Mucosa of descending colon (tissue), 3 donors: ENCODE measurements around the gene CFAP43. TPM values are rescaled to one million over a fixed set of nuclear protein-coding genes. Genes with fewer than 3 reads are reported as not detected.

Experiments
- ATAC-seq: fragments of 200-7000 bp; cut with Tn5 transposase; one replicate; pipeline ENCODE4 v1.9.1; 2020; ENCODE audit warnings: mild to moderate bottlenecking, moderate library complexity
- DNase-seq, 3 donors: peaks; one replicate each; pipeline ENCODE4 v3.0.0-alpha.2; 2020
- H3K36me3 ChIP-seq: fragments of 200-600 bp; one replicate; pipeline ENCODE4 v1.8.0; 2021; ENCODE audit warnings: low read depth, mild to moderate bottlenecking
- H3K4me1 ChIP-seq: fragments of 200-600 bp; one replicate; pipeline ENCODE4 v1.8.0; 2021; ENCODE audit warnings: low read depth, mild to moderate bottlenecking
- H3K4me3 ChIP-seq: fragments of 200-600 bp; one replicate; pipeline ENCODE4 v1.8.0; 2021; ENCODE audit warnings: mild to moderate bottlenecking
- H3K9me3 ChIP-seq: fragments of 200-600 bp; one replicate; pipeline ENCODE4 v1.8.0; 2021; ENCODE audit warnings: mild to moderate bottlenecking
- CTCF ChIP-seq: fragments of 200-600 bp; IDR thresholded peaks from one replicate; pipeline ENCODE4 v1.8.0; 2022; ENCODE audit warnings: antibody characterized with exemption, mild to moderate bottlenecking
- intact Hi-C, 2 donors: fragments of 100-400 bp; cut with DNase I in 1 of 2; cut with micrococcal nuclease in 1 of 2; formaldehyde crosslinking; loops; one replicate each; pipeline versions ENCODE4 v1.11.0 to v1.11.1; 2022; cut with DNase I, micrococcal nuclease
- total RNA-seq, 3 donors: library from RNA; stranded (reverse); fragmentation: NEBNext Ultra II Directional in 2 of 3; extraction: Animal tissue kit (Norgen Biotek cat#: 25700) in 2 of 3; gene quantifications; one replicate each; pipeline versions ENCODE4 v1.2.1 to v1.2.4, GENCODE V29; 2021 to 2023
- donor health status: DM: no; HTN: no; CAD: no; lungs with moderate emphysema.
- donor health status: DM: no; HTN: no; CAD: no.
- donor health status: DM: no; HTN: yes; CAD: no.

CFAP43 gene
- total RNA-seq, 3 donors from 2014 or later: 0.22 to 0.58 (median 0.32) TPM

GRCh38 chr10:104230490-104230889 lies 1.7 kb downstream of the CFAP43 start:
- Histone ChIP-seq H3K9me3 (no peaks in the 10 kb centered on the region), H3K4me1 (no peaks in the 10 kb centered on the region), H3K36me3 (no peaks in the 10 kb centered on the region), H3K4me3 (no peak overlapping the region)
- ATAC-seq (no peak), DNase-seq (no peak)
- no peak for TF ChIP-seq CTCF
- intact Hi-C loops: no loop called here

- ATAC-seq: no peak
- intact Hi-C loops: no loop called here
- no peak for TF ChIP-seq CTCF
- Histone ChIP-seq H3K9me3 (no peaks in the 10 kb centered on the region), H3K4me1 (no peaks in the 10 kb centered on the region), H3K4me3 (no peak overlapping the region), H3K36me3 (no peaks in the 10 kb centered on the region)
- no peak for DNase-seq
Measured at GRCh38 chr10:104223304-104223703, 8.9 kb downstream of the CFAP43 start.

- intact Hi-C loops: no loop called here
- peak in 1 of 3 donors; percentile 15 for DNase-seq
- Histone ChIP-seq H3K4me3 (no peak overlapping the region), H3K36me3 (no peaks in the 10 kb centered on the region), H3K4me1 (no peaks in the 10 kb centered on the region), H3K9me3 (no peaks in the 10 kb centered on the region)
- ATAC-seq: peak; percentile 74
- TF ChIP-seq CTCF: no peak
Measured at GRCh38 chr10:104220522-104220921, 11.6 kb downstream of the CFAP43 start.

DNA sequence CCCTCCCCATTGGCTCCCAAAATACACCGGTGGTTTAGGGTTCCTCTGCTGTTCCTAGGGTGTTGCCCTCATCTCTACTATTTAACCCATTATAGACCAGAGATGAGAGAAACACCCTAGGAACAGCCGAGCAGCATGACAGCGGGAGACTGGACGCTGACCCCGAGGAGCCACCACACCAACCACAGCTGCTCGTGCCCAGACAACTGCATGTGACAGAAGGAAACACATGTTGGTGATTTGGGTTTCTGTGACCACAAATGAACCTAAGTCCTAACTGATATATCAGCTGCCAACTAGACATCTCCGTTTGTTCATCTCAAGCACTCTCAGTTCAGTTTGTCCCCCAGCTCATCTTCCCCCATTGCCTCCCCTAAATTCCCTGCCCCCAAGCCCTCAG lies 13.4 kb downstream of the CFAP43 start:
- TF ChIP-seq CTCF: no peak
- Histone ChIP-seq H3K4me1 (no peaks in the 10 kb centered on the region), H3K36me3 (no peaks in the 10 kb centered on the region), H3K9me3 (no peaks in the 10 kb centered on the region), H3K4me3 (no peak overlapping the region)
- intact Hi-C loops: no loop called here
- DNase-seq: no peak
- no peak for ATAC-seq

GRCh38 chr10:104216631-104217030 lies 15.5 kb downstream of the CFAP43 start:
- intact Hi-C loops: no loop called here
- no peak for DNase-seq
- no peak for TF ChIP-seq CTCF
- Histone ChIP-seq H3K9me3 (no peaks in the 10 kb centered on the region), H3K36me3 (no peaks in the 10 kb centered on the region), H3K4me3 (no peak overlapping the region), H3K4me1 (no peaks in the 10 kb centered on the region)
- ATAC-seq: no peak

DNA sequence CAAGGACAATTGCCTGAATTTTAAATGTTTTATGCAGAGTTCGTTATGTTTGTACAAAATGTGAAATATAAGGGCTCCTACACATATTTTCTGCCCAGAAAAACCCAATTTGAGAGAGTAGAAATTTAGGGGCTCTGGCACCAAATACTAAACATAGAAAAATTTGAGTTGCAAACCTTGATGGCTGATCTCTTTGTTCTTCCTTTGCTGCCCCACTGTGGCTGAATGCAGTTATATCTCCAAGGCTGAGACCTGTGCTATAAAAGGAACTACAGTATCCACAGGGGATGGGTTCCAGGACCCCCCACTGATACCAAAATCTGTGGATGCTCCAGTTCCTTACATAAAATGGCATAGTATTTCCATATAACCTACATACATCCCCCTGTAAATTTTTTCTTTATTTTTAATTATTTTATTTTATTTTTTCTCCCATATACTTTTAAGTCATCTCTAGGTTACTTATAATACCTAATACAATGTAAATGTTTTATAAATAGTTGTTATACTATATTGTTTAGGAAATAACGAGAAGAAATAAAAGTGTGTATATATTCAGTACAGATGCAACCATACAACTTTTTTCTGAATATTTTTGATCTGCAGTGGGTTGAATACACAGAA lies 22.5 kb downstream of the CFAP43 start:
- peak; percentile 7 for TF ChIP-seq CTCF
- Histone ChIP-seq H3K9me3 (no peaks in the 10 kb centered on the region), H3K4me1 (no peaks in the 10 kb centered on the region), H3K36me3 (no peaks in the 10 kb centered on the region), H3K4me3 (no peak overlapping the region)
- intact Hi-C loops: no loop called here
- peak in 1 of 3 donors; percentile 59 for DNase-seq
- no peak for ATAC-seq
